Loucy (cell line): ENCODE measurements around the gene AMFR.

ENCODE experiments used
- CTCF ChIP-seq: fragments of 200-600 bp; sonication (generic); conservative IDR thresholded peaks from 2 replicates; pipeline ENCODE4 v1.5.1; 2014; ENCODE audit warnings: mild to moderate bottlenecking, antibody characterized with exemption, low read length
- EZH2phosphoT487 ChIP-seq: fragments of 200-600 bp; IDR thresholded peaks from 2 replicates; pipeline ENCODE4 v1.6.1; 2018; ENCODE audit warnings: antibody characterized with exemption, mild to moderate bottlenecking, moderate library complexity, borderline replicate concordance

DNA sequence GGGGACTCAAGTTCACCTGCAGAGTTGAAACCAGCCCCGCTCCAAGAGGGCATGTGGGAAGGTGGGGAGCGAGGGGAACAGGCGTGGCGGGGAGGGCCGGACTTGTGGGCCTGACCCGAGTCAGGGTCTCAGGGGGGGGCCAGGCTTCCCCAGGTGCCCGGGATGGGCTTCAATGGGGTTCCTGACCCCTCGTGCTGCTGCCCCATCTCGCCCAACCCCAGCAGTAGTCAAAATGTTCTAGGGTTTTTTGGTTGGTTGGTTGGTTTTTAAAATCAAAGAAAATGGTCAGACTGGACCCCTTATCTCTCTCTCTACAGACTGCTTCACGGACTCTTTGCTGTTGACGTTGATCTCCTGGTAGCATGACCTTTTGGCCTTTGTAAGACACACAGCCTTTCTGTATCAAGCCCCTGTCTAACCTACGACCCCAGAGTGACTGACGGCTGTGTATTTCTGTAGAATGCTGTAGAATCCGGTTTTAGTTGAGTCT is 69.5 kb downstream of the AMFR start:
- no peak for TF ChIP-seq CTCF
- TF ChIP-seq EZH2phosphoT487 = no peak
